Tibial artery (tissue), 4 donors: ENCODE measurements around the gene EIPR1.

ENCODE experiments used
- DNase-seq, 2 donors: peaks; one replicate each; pipeline ENCODE4 v3.0.0-alpha.2; 2019
- H3K27ac ChIP-seq, 2 donors: fragments of 200-600 bp; sonication (generic) in 1 of 2; 1 replicate in 1 of 2; 2 replicates in 1 of 2; pipeline ENCODE4 v1.5.1; 2018 to 2019; ENCODE audit warnings: mild to moderate bottlenecking in 1 of 2
- H3K27me3 ChIP-seq, 2 donors: fragments of 200-600 bp; sonication (generic) in 1 of 2; one replicate each; pipeline versions ENCODE4 v1.5.1 to v1.6.0; 2016 to 2019
- H3K36me3 ChIP-seq, 3 donors: fragments of 200-600 bp; sonication (generic) in 2 of 3; one replicate each; pipeline ENCODE4 v1.5.1; 2016 to 2019; ENCODE audit warnings: mild to moderate bottlenecking in 2 of 3
- H3K4me1 ChIP-seq, 4 donors: fragments of 200-600 bp; sonication (generic) in 2 of 4; 1 replicate in 3 of 4; 2 replicates in 1 of 4; pipeline ENCODE4 v1.5.1; 2016 to 2019
- H3K4me3 ChIP-seq, 2 donors: fragments of 200-600 bp; sonication (generic) in 1 of 2; 1 replicate in 1 of 2; 2 replicates in 1 of 2; pipeline ENCODE4 v1.5.1; 2018 to 2019; ENCODE audit warnings: mild to moderate bottlenecking in 2 of 2
- H3K9me3 ChIP-seq, 3 donors: fragments of 200-600 bp; sonication (generic) in 1 of 3; one replicate each; pipeline ENCODE4 v1.5.1; 2016 to 2019
- CTCF ChIP-seq, 2 experiments: fragments of 200-600 bp in 1 of 2; fragments of 450-650 bp in 1 of 2; IDR thresholded peaks; one replicate each; pipeline ENCODE4 v1.5.1; 2017 to 2019; ENCODE audit warnings: antibody characterized with exemption in 2 of 2, mild to moderate bottlenecking in 1 of 2, moderate library complexity in 1 of 2
- intact Hi-C: fragments of 100-400 bp; cut with DNase I; formaldehyde crosslinking; loops from one replicate; pipeline ENCODE4 v1.15.0; 2023; ENCODE audit warnings: low total_unique reads

The EIPR1 gene

GRCh38 chr2:3297523-3297922, 80.1 kb downstream of the EIPR1 start:
- H3K4me1 ChIP-seq = no peaks in the 10 kb centered on the region
- no peak for TF ChIP-seq CTCF (IDR thresholded peaks at IDR 0.05)
- no peaks in the 10 kb centered on the region for H3K9me3 ChIP-seq
- H3K27me3 ChIP-seq = no peaks in the 10 kb centered on the region
- H3K36me3 ChIP-seq = no peaks in the 10 kb centered on the region
- intact Hi-C loops = no loop called here
- H3K27ac ChIP-seq = no peak overlapping the region
- peak in 1 of 2 donors; percentile 20 for DNase-seq
- no peak overlapping the region for H3K4me3 ChIP-seq

DNA sequence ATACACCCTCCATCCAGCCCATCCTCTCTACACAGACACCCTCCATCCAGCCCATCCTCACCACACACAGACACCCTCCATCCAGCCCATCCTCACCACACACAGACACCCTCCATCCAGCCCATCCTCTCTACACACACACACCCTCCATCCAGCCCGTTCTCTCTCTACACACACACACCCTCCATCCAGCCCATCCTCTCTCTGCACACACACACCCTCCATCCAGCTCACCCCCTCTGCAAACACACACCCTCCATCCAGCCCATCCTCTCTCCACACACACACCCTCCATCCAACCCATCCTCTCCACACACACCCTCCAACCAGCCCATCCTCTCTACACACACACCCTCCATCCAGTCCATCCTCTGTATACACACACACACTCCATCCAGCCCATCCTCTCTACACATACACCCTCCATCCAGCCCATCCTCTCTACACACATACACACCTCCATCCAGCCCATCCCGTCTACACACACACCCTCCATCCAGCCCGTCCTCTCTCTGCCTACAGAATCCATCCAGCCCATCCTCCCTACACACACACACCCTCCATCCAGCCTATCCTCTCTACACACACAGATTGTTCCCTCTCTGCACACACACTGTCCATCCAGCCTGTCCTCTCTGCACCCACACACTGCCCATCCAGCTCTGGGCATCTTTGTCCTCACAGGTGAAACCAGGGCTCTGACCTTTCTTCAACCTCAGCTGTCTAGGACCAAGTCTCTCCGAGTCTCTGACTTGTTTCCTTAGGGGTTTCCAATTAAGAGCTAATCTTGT, 81.2 kb downstream of the EIPR1 start:
- Histone ChIP-seq H3K36me3 (no peaks in the 10 kb centered on the region), H3K27me3 (no peaks in the 10 kb centered on the region), H3K27ac (no peak overlapping the region), H3K4me1 (no peaks in the 10 kb centered on the region), H3K9me3 (no peaks in the 10 kb centered on the region), H3K4me3 (no peak overlapping the region)
- peak in 1 of 2 donors; percentile 21 for DNase-seq
- TF ChIP-seq CTCF (IDR thresholded peaks at IDR 0.05) = no peak
- intact Hi-C loops = no loop called here

DNA sequence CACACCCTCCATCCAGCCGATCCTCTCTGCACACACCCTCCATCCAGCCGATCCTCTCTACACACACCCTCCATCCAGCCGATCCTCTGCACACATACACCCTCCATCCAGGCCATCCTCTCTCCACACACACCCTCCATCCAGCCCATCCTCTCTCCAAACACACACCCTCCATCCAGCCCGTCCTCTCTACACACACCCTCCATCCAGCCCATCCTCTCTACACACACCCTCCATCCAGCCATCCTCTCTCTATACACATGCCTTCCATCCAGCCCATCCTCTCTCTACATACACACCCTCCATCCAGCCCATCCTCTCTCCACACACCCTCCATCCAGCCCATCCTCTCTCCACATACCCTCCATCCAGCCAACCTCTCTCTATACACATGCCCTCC, 83.1 kb downstream of the EIPR1 start:
- Histone ChIP-seq H3K27me3 (no peaks in the 10 kb centered on the region), H3K4me1 (no peaks in the 10 kb centered on the region), H3K4me3 (no peak overlapping the region), H3K9me3 (no peaks in the 10 kb centered on the region), H3K27ac (no peak overlapping the region), H3K36me3 (no peaks in the 10 kb centered on the region)
- intact Hi-C loops = no loop called here
- no peak for DNase-seq
- no peak for TF ChIP-seq CTCF (IDR thresholded peaks at IDR 0.05)

DNA sequence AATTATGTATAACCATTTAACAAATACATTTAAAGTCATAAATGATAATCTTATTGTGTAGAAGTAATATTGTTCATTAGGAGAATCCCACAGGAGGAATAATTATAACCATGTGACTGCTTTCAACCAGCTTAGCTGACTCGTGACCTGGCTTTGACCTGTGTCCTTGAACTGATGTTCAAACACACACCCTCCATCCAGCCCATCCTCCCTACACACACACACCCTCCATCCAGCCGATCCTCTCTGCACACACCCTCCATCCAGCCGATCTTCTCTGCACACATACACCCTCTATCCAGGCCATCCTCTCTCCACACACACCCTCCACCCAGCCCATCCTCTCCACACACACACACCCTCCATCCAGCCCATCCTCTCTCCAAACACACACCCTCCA, 83.5 kb downstream of the EIPR1 start:
- Histone ChIP-seq H3K27me3 (no peaks in the 10 kb centered on the region), H3K36me3 (no peaks in the 10 kb centered on the region), H3K9me3 (no peaks in the 10 kb centered on the region), H3K27ac (no peak overlapping the region), H3K4me3 (no peak overlapping the region), H3K4me1 (no peaks in the 10 kb centered on the region)
- DNase-seq = no peak
- intact Hi-C loops = no loop called here
- no peak for TF ChIP-seq CTCF (IDR thresholded peaks at IDR 0.05)

DNA sequence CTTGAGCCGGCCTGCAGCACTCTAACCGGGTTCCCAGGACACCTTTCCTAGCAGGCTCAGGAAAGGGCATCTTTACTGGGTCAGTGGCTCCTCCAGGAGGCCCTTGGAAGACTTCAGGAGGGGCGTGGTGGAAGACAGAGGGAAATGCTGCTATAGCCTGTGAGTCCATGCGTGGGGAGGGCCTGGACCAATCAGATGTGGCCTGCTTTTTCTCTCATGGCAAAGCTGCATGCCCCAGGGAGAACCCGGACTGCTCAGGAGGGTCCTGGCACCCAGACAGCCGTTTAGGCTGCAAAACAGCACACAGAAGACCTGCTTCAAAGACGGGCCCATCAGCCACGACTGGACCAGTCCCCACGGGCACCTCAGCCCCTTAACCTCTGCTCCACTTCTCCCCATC, 84.4 kb downstream of the EIPR1 start:
- Histone ChIP-seq H3K4me3 (no peak overlapping the region), H3K9me3 (no peaks in the 10 kb centered on the region), H3K4me1 (no peaks in the 10 kb centered on the region), H3K27me3 (no peaks in the 10 kb centered on the region), H3K27ac (no peak overlapping the region), H3K36me3 (no peaks in the 10 kb centered on the region)
- peak in 1 of 2 donors; percentile 32 for DNase-seq
- no peak for TF ChIP-seq CTCF (IDR thresholded peaks at IDR 0.05)
- intact Hi-C loops = no loop called here
